K562 (cell line): ENCODE measurements around the gene KDELR3. TPM values are rescaled to one million over a fixed set of nuclear protein-coding genes. Genes with fewer than 3 reads are reported as not detected.

Experiments
- ATAC-seq: fragments of 200-7000 bp; cut with Tn5 transposase; 3 replicates; pipeline ENCODE4 v1.9.1; 2020; ENCODE audit warnings: moderate library complexity
- BruUV-seq: library from RNA; stranded (reverse); fragments of 400-500 nt; replicated peaks from 2 replicates; lab custom pipeline; 2021; lab: Mats Ljungman, UMichigan
- CTCF ChIA-PET: fragments of 300-600 bp; formaldehyde crosslinking; extraction: SDS; loops from one replicate; lab custom pipeline; 2021; ENCODE audit warnings: low intra/inter-chr PET ratio; lab: Yijun Ruan, JAX
- POLR2A ChIA-PET: fragments of 300-600, 350-650 bp; sonication (Branson Sonifier 250); formaldehyde crosslinking; extraction: SDS; loops from one replicate; lab custom pipeline; 2021; ENCODE audit warnings: antibody characterized with exemption, inconsistent platforms; lab: Yijun Ruan, JAX
- DNase-seq, 4 experiments: peaks; one replicate each; pipeline versions ENCODE4 v3.0.0 to v3.0.0-alpha.2; 2011 to 2018; ENCODE audit warnings: low spot score in 3 of 4, mixed read lengths in 3 of 4; ENCODE audit errors: extremely low read depth in 1 of 4
- FAIRE-seq: peaks from 2 replicates; lab custom pipeline; 2011; peaks lifted over from hg19 to GRCh38; lab: Jason Lieb, UNC
- H2AFZ ChIP-seq: 2 replicates; pipeline ENCODE4 v1.6.0; 2011; ENCODE audit warnings: low read depth, low read length, control low read depth, inconsistent platforms
- H3K27ac ChIP-seq: fragments of 200-600 bp; 3 replicates; pipeline ENCODE4 v1.8.0; 2011; ENCODE audit warnings: low read depth, mild to moderate bottlenecking, control low read depth, inconsistent platforms, low read length, moderate library complexity, mixed read lengths; ENCODE audit errors: extremely low read depth
- H3K27me3 ChIP-seq, 2 experiments: fragments of 300-600 bp in 1 of 2; 2 replicates in 1 of 2; 3 replicates in 1 of 2; pipeline versions ENCODE4 v1.6.0 to v1.8.0; 2011; ENCODE audit warnings: inconsistent platforms in 2 of 2, low read length in 2 of 2, mild to moderate bottlenecking in 1 of 2, mixed read lengths in 1 of 2, moderate library complexity in 1 of 2; ENCODE audit not compliant: control insufficient read depth in 2 of 2, insufficient read depth in 2 of 2
- H3K36me3 ChIP-seq: fragments of 300-600 bp; 3 replicates; pipeline ENCODE4 v1.8.0; 2011; ENCODE audit warnings: mild to moderate bottlenecking, low read length, inconsistent platforms; ENCODE audit not compliant: control insufficient read depth, insufficient read depth
- H3K4me1 ChIP-seq, 2 experiments: fragments of 200-600 bp in 1 of 2; replicated peaks in 1 of 2; 2 replicates in 1 of 2; 3 replicates in 1 of 2; pipeline versions ENCODE4 v1.5.1 to v1.8.0; 2011; ENCODE audit warnings: inconsistent platforms in 2 of 2, low read length in 2 of 2, mild to moderate bottlenecking in 1 of 2, mixed read lengths in 1 of 2, moderate library complexity in 1 of 2; ENCODE audit not compliant: control insufficient read depth in 2 of 2, insufficient read depth in 2 of 2
- H3K4me2 ChIP-seq: 2 replicates; pipeline ENCODE4 v1.6.1; 2011; ENCODE audit warnings: low read length, control low read depth, inconsistent platforms, mixed read lengths; ENCODE audit not compliant: insufficient read depth
- H3K4me3 ChIP-seq: fragments of 200-600 bp; sonication (generic), shearing (Covaris generic); 2 replicates; pipeline ENCODE4 v1.5.1; 2016; ENCODE audit warnings: control low read depth, inconsistent platforms
- H3K79me2 ChIP-seq: fragments of 200-600 bp; 3 replicates; pipeline ENCODE4 v1.8.0; 2011; ENCODE audit warnings: low read length, inconsistent platforms; ENCODE audit not compliant: control insufficient read depth, insufficient read depth
- H3K9ac ChIP-seq, 2 experiments: 2 replicates each; pipeline versions ENCODE4 v1.6.0 to v1.6.1; 2011; ENCODE audit warnings: low read depth in 2 of 2, low read length in 2 of 2, control low read depth in 1 of 2, inconsistent platforms in 1 of 2, mild to moderate bottlenecking in 1 of 2, mixed read lengths in 1 of 2; ENCODE audit not compliant: insufficient read depth in 1 of 2
- H3K9me1 ChIP-seq: one replicate; pipeline ENCODE4 v1.6.0; 2011; ENCODE audit warnings: inconsistent platforms, mild to moderate bottlenecking, low read length, moderate library complexity; ENCODE audit not compliant: control insufficient read depth, insufficient read depth
- H3K9me3 ChIP-seq: replicated peaks from 2 replicates; pipeline ENCODE4 v1.5.1; 2011; ENCODE audit warnings: low read depth, low read length, inconsistent platforms; ENCODE audit not compliant: control insufficient read depth, insufficient read depth
- H4K20me1 ChIP-seq: replicated peaks from 2 replicates; pipeline ENCODE4 v1.6.1; 2011; ENCODE audit warnings: low read length, inconsistent platforms, mixed read lengths; ENCODE audit not compliant: control insufficient read depth, insufficient read depth
- EWSR1 ChIP-seq: fragments of 450-650 bp; IDR thresholded peaks from 2 replicates; pipeline ENCODE4 v1.6.1; 2018; ENCODE audit warnings: borderline replicate concordance, mild to moderate bottlenecking, low read depth, moderate library complexity; ENCODE audit not compliant: partially characterized antibody
- MBD1 ChIP-seq: fragments of 250-450 bp; sonication (Bioruptor Pico); IDR thresholded peaks from 2 replicates; pipeline ENCODE4 v1.8.0; 2022; ENCODE audit warnings: inconsistent platforms
- NFE2L1 ChIP-seq: fragments of 450-650 bp; IDR thresholded peaks from 2 replicates; pipeline ENCODE4 v1.6.1; 2016; ENCODE audit warnings: missing genetic modification characterization, low read depth, mild to moderate bottlenecking, missing compliant biosample characterization, moderate library complexity, borderline replicate concordance
- POLR2G ChIP-seq: fragments of 200-400 bp; formaldehyde crosslinking; IDR thresholded peaks from 2 replicates; pipeline ENCODE4 v1.6.1; 2017; ENCODE audit warnings: low read depth, mild to moderate bottlenecking, antibody characterized with exemption, low read length, moderate library complexity
- ZKSCAN3 ChIP-seq: fragments of 250-450 bp; sonication (Bioruptor Pico); IDR thresholded peaks from 2 replicates; pipeline ENCODE4 v1.4.0; 2020
- WGBS: fragments of 100-300 bp; shearing (Covaris generic); methylation state at CpG from one replicate; pipeline ENCODE4 v1.1.6; 2016; ENCODE audit warnings: low coverage, mixed read lengths; ENCODE audit not compliant: insufficient coverage; ENCODE audit errors: missing lambda C conversion rate; 5-methylcytosine and 5-hydroxymethylcytosine counted together
- in situ Hi-C: fragments of 300-500 bp; cut with MboI; formaldehyde crosslinking; loops from 4 replicates; pipeline ENCODE4 v1.15.0; 2018; ENCODE audit warnings: inconsistent platforms, mixed read lengths
- intact Hi-C: fragments of 100-400 bp; cut with micrococcal nuclease; formaldehyde crosslinking; loops from 2 replicates; pipeline ENCODE4 v1.14.2; 2022
- polyA plus RNA-seq, 8 experiments: library from polyadenylated mRNA; depleted of rRNA in 4 of 8; stranded (reverse) in 5 of 8; unstranded in 3 of 8; fragments of >200 nt; fragmentation: Nextera tagmentation in 2 of 8; fragmentation: Illumina TruSeq in 1 of 8; extraction: Ambion mirVana in 2 of 8; extraction: Trizol in 1 of 8; gene quantifications; 2 replicates each; pipeline versions ENCODE4 v1.2.1 to v1.2.3, GENCODE V29; 2011 to 2014; ENCODE audit warnings: inconsistent platforms in 1 of 8, missing spikeins in 1 of 8
- total RNA-seq, 7 experiments: library from RNA; depleted of rRNA in 6 of 7; stranded (reverse); fragments of >200 nt in 6 of 7; fragmentation: Illumina TruSeq in 2 of 7; extraction: Trizol in 2 of 7; gene quantifications; 2 replicates each; pipeline versions ENCODE4 v1.2.1 to v1.2.3, GENCODE V29; 2011 to 2021; ENCODE audit warnings: low replicate concordance in 1 of 7

The KDELR3 gene
- total and polyA plus RNA-seq, 9 of the 15 experiments (the other 6 are each of a cell fraction or from before 2014, with no cell fraction given), result 7.1 to 44.8 (median 9.6) TPM

GRCh38 chr22:38481162-38481870 lies 13.4 kb downstream of the KDELR3 start:
- intact Hi-C loops, result no loop called here
- Histone ChIP-seq H4K20me1 (no peaks in the 10 kb centered on the region), H3K27ac (no peak overlapping the region), H3K9ac (no peak overlapping the region), H3K79me2 (no peaks in the 10 kb centered on the region), H3K4me2 (no peak overlapping the region), H3K9me3 (no peaks in the 10 kb centered on the region), H3K27me3 (no peaks in the 10 kb centered on the region), H2AFZ (no peak overlapping the region), H3K9me1 (no peaks in the 10 kb centered on the region), H3K36me3 (peaks cover 60% of the 10 kb centered on the region), H3K4me3 (no peak overlapping the region), H3K4me1 (no peaks in the 10 kb centered on the region)
- 86% methylated on average over 2 of the region's 3 CpGs for WGBS
- no peak for DNase-seq
- in situ Hi-C loops, result no loop called here
- ChIA-PET POLR2A (interaction anchor here (0.6 to 2.1 kb wide), 7 partner anchors 9 to 89 kb away, joined by 3 to 13 read pairs (median 6); partner anchors contain the start of genes DMC1 and KDELR3), CTCF (no interaction called here)
- BruUV-seq, result no TSS peak
- ATAC-seq, result peak; percentile 16
- TF ChIP-seq ZKSCAN3 (no peak), MBD1 (CRISPR knock-in tag) (no peak), NFE2L1 (tag) (no peak), EWSR1 (no peak), POLR2G (0 out of 2 replicates have a peak, but pooled peaks have one; percentile 36)
- FAIRE-seq, result no peak
